GM19467 (cell line): ENCODE measurements around the gene NREP.

Experiments
- ATAC-seq: cut with Tn5 transposase; IDR thresholded peaks from one replicate; pipeline ENCODE4 v1.9.1; 2021; ENCODE audit warnings: mild to moderate bottlenecking, moderate library complexity; ENCODE audit not compliant: unreplicated experiment

The NREP gene

GRCh38 chr5:111765613-111766571 lies 8.9 kb upstream of the NREP start:
- no peak for ATAC-seq

DNA sequence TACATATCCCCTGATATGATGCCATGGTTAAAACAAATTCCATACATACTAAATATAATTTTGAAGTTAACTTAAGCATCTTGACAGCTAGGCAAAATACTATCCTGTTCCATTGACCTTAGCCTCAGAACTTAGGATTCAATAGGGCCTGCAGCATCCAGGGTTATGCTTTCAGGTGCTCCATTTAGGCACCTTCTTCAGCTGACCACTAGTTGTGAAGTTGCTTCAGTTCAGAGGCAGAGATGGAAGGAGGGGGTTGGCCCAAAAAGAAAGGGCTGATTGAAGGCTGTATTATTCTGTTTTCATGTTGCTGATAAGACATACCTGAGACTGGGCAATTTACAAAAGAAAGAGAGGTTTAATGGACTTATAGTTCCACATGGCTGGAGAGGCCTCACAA lies 7.0 kb upstream of the NREP start:
- no peak for ATAC-seq

DNA sequence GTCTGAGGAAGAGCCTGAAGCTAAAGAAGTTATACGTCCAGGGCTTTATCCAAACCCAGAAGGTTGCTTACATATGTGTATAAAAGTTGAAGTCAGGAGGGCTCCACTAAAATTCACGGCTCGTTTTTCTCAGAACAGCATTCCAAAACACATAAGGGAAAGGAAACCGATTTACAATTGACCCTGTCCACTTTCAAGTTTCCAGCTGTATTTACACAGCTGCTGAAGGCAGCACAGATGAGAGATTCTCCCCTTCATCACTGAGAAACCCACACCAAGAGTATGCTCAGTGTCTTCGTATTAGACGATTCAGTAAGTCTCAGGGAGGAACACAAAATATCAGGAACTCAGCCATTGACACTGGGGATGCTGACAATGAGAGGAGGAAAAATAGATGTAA lies 5.9 kb upstream of the NREP start:
- no peak for ATAC-seq

DNA sequence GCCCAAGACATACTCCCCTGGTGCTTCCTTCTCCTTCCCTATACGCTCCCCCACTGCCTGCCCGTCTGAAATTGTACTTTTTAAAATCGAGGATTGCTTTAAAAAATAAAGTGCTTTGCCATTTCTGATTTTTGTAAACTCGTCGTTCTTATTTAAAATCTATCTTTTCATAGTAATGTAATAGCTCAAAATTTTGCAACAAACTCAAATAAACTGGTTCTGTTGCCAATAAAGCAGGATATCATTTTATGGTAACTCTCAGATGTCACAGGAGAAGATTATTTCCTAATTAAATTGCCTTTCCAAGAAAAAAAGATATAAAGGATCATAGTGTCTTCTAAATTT lies 1.3 kb upstream of the NREP start:
- no peak for ATAC-seq

- ATAC-seq: peak; percentile 77
Measured at GRCh38 chr5:111757355-111758283, 625 bp upstream of the NREP start.

DNA sequence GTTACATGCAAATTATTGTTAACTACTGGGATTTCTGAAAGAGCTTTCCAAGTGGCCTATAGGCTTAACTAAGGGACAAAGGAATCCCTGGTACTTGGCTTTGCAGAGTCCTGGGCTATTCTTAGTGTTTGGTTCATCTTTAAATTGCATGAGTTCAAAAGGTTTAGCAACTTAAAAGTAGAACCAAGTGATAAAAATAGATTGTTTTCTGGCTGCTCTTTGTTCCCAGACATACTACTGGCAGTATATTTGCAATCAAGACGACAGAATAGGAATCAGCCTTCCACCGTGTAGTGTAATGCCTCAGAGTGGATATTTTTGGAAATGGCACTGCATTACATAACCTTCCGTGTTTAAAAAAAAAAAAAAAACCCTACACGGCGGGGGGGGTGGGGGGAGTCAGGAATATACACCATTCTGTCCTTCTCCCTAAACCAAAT lies 1.0 kb downstream of the NREP start:
- ATAC-seq: no peak

DNA sequence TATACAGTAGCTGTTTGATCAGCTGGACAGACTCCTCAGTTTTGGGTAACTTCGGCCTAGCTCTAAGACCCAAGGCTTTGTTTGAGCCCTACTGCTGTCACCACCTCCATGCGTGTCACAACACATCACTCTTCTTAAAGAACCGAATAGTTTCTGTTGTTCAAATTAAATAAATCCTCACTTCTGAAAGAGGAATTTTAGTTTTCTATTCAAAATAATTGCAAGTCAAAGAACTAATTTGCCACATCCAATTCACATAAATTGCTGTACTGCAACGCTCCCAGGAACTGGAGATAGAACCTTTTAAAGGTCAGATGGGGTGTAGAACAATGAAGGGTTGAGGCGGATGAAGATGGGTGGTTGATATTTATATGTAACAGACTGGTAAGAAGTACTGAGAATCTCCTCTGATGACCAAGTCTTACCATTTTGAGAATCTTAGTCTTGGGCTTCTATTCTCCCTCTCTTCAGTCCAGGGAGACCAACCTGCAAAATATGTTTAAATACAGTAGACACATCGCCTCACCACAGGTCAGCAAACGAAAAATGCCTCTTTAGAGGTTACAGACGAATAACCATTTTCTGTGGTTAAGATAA lies 1.6 kb downstream of the NREP start:
- ATAC-seq: no peak

DNA sequence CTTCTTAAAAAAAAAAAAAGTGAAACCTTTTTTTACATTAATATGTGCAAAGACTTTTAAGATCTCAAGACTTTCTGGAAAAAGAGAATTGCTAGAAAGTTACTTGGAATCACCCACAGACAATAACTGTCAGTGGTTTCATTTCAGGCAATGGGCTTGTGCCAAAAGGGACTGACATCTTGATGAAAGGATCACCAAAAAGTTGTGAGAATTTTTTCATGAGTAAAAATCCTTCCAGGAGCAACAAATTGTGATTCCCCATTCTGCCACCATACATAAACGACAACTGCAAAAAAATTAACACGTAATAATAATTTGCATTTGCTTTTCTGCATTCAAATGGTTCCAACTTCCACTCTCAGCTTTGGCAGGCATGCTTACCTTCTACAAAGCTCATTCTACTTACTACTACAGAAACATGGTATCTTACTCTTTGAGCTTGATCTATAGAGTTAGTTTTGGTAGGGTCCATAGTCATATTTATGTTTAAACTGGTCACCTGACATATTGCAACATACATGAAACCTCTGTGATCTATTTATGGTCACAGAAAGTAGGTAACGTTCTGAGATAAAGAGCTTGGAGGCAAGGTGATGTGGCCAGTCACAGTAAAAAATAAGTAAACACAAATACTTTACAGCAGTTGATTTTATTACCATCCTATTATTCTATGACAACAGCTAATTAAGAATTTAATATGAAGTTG lies 3.0 kb downstream of the NREP start:
- no peak for ATAC-seq

DNA sequence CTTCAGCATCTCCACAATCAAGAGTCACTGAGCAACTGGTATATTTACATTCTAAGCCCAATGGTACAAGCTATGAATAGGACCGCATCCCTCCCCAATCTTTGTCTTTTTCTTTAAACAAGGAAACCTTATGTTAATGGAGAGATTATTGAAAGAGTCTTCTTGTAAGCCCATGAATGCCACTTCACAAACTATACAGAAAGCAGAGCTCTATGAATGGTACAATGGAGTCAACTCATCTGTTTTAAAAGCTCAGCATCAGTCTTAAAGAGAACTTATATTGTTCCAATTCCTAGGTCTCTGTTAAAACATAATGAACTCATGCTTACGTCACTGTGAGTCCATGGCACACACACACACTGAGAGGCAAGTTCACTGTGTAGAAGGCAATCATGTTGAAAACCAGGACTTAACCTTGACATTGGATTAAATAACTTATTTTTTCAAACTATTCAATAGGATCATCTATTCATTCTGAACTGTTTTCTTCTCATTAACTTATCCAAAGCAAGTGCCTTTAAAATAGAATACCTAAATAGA lies 4.5 kb downstream of the NREP start:
- no peak for ATAC-seq

GRCh38 chr5:111749303-111750026 lies 7.5 kb downstream of the NREP start:
- ATAC-seq: no peak

- ATAC-seq: no peak
Measured at GRCh38 chr5:111748304-111748763, 8.7 kb downstream of the NREP start.

DNA sequence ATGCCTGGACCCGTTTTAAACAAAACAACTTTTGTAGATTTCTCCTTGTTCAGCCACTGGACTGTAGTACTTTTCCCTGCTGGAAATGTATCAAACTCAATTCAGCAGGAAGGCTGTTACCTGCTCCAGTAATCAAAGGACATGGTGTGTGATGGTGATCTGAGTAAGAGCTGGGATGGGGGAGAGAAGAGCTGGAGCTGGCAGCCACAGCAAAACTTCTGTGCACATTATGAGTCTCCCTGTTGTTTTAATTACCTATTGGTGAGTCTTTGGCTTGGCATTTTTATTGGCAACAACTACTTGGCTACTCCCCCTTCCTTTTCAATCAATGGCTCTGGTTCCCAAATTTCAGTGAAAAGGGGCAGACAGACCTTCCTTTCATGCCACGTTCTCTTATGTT lies 9.7 kb downstream of the NREP start:
- ATAC-seq: no peak

GRCh38 chr5:111746791-111747190 lies 10.2 kb downstream of the NREP start:
- no peak for ATAC-seq

DNA sequence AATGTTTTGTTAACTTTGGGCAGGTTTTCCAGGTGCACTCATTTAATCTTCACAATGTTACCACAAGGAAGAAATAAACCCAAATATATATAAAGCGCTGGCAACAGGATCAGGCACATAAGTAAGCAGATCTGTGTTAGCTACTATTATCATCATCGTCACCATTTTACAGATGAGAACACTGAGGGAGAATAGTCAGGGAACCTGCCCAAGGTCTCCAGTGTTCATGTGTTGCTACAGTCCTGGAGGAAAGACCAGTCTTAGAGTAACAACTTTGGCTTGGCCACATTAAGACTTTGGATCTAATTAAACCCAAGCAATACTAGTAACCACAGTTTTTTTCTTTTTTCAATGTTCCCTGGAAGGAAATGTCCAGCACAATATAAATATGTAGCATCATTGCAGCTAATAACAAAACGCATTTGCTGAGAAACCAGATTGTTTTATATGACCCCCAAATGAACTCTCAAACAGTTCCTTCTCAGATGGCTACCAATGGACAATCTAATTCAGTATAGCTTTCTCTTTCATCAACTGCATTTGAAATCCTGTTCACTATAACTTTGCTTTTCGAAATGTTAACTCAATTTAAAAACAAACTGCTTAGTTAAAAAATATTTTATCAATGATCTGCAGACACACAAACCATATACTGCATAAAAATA lies 11.8 kb downstream of the NREP start:
- ATAC-seq: no peak

DNA sequence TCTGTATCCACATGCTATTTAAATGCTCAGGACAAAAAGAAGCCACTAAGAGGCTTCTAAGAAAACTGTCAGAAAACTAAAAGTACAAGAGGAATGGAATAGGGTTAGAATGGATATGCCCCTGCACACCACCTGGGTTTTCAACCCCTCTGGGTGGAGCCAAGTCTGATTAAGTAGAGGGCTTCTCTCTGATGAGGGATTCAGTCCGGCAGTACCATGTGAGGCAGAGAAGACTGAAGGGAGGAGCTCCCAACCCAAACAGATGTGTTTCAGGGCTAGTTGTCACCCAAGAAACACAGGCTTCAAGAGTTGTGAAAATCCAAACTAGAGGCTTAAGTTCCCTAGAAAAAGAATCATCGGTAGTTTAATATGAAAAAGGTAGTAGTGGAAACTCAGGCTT lies 12.5 kb downstream of the NREP start:
- ATAC-seq: no peak

DNA sequence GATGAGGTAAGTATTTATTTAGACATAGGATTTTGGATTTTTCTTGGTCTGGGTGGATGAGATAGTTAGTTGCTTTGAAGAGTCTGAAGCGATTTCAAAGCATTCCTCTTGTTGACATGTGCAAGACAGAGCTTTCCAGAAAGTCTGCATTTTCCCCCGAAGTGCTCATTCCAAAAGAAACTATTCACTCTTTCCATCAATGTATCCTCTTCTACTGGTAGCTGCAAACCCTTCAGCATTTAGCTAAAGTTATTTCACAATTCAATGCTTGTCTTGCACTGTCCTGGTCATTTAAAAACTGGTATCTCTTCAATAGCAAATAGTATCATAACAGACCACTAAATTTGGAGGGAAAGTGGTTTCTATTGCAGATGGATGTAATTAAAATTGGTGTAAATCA lies 13.0 kb downstream of the NREP start:
- no peak for ATAC-seq

DNA sequence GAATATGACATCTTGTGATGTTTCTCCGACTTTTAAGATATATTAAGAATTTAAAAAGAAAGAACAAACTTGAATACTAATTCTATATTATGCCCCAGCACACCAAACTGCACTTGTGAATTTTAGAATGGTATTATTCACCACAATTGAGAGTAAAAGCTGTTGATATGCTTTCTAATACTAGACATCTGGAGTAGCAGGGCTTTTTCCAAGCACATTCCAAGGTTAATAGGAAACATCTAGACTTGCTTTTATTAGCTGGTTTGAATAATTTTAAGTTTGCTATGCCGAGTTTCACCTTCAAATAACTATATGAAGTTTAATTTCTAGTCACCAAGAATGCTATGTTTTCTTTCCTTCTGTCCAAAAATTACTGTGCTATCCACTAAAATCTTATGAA lies 13.5 kb downstream of the NREP start:
- ATAC-seq: no peak

DNA sequence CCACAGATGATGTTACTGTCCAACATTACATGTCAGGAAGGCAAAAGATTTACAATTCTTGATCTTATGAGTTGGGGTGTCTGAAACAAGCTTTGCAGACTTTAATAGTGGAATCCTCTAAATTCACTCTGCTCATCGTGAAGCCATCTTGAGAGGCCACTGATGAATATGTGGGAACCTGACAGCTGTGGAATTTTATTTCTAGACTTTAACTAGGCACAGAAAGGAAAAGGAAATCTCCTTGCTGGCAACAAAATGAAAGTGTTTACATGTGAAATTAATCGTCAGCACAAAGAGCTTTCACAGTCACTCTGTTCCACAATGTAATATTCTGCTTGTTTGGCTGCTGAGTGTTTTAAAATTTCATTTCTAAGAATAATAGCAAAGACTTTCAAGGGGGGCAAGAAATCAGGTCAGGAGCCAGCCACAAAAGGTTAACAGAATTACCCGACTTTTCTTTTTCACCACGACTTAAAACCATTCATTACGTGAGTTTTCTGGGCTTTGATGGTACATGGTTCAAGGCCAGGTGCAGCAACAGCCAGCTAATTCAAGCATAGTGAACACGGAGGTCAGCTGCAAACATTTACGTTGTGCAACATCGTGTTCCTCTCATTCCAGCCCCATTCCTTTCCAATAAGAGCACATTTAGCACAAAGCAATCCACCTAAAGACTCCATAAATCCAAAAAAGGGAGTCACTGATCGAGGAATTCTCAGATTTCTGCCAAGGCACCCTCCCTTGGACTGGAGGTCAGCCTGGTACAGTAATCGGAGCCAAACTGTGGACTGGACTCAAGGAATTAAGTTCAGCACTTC lies 14.6 kb downstream of the NREP start:
- no peak for ATAC-seq
